PC-3 (cell line): ENCODE data around the gene JARID2.

Experiments used
- EZH2 ChIP-seq: fragments of 300-600 bp; sonication (generic); IDR thresholded peaks from one replicate; pipeline ENCODE4 v1.6.1; 2017; ENCODE audit warnings: antibody characterized with exemption, mild to moderate bottlenecking, low read length; ENCODE audit not compliant: unreplicated experiment
- TF ChIP-seq, protein P1 (sequence below): fragments of 300-600 bp; sonication (generic); conservative IDR thresholded peaks from 2 replicates; pipeline ENCODE4 v1.5.1; 2017; ENCODE audit warnings: antibody characterized with exemption, low read depth, mild to moderate bottlenecking, low read length

DNA sequence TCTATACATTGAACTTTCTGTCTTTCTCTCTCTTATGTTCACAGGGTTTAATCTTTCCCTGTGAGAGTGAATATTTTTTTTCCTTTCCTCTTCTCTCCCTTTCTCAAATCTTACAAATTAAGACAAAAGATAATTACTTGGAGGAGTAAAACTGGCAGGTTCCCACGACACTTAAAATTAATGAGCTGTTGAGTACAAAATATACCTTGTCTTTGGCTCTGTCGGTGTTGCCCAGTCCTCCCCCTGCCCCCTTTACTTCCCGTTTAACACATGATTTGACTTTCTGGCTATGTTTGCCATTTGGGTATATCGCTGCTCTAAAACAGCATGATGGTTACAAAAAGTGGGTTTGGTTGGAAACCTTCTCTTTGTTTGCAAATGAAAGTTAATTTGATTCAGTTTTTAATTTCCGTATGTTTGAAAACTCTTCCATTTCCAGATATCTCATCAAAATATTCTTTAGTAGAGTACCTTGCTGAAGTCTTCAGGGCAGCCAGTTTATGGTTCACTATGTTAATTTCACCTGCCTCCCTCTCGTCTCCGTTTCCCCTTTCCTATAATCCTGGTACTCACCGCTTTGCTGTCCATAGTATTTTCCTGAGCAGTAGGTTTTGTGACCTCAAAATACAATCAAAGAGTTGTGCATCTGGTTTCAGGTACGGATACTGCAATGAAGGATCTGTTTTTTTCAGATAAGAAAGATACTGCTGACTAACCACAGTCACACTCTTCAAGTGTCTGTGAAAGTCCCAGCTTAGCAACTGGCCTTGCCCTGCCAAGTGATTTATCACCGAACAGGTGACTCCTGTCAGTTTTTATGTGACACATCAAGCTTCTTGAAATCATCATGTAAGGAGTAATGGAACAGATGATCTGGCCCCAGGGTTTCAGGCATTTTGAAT, 235.8 kb downstream of the JARID2 start:
- no peak for TF ChIP-seq EZH2
- TF ChIP-seq, protein P1, sequence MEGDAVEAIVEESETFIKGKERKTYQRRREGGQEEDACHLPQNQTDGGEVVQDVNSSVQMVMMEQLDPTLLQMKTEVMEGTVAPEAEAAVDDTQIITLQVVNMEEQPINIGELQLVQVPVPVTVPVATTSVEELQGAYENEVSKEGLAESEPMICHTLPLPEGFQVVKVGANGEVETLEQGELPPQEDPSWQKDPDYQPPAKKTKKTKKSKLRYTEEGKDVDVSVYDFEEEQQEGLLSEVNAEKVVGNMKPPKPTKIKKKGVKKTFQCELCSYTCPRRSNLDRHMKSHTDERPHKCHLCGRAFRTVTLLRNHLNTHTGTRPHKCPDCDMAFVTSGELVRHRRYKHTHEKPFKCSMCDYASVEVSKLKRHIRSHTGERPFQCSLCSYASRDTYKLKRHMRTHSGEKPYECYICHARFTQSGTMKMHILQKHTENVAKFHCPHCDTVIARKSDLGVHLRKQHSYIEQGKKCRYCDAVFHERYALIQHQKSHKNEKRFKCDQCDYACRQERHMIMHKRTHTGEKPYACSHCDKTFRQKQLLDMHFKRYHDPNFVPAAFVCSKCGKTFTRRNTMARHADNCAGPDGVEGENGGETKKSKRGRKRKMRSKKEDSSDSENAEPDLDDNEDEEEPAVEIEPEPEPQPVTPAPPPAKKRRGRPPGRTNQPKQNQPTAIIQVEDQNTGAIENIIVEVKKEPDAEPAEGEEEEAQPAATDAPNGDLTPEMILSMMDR: no peak
